LoVo (cell line): ENCODE results near the gene DIPK1A.

Experiments
- DNase-seq: peaks from one replicate; pipeline ENCODE4 v3.0.0-alpha.2; 2016; ENCODE audit warnings: low spot score

The DIPK1A gene

GRCh38 chr1:92839442-92839841 lies 121.8 kb downstream of the DIPK1A start:
- DNase-seq: no peak

GRCh38 chr1:92838519-92838918 lies 122.7 kb downstream of the DIPK1A start:
- DNase-seq: no peak

GRCh38 chr1:92837062-92837461 lies 124.2 kb downstream of the DIPK1A start:
- DNase-seq: no peak

GRCh38 chr1:92834617-92835016 lies 126.6 kb downstream of the DIPK1A start:
- no peak for DNase-seq

- DNase-seq: no peak
These were observed 127.4 kb downstream of the DIPK1A start for GRCh38 chr1:92833840-92834239.

GRCh38 chr1:92832537-92833114 lies 128.6 kb downstream of the DIPK1A start:
- DNase-seq: no peak

GRCh38 chr1:92831762-92832536 lies 129.3 kb downstream of the DIPK1A start, which contains the start of gene RPL5:
Gene RPL5 (plus strand): TSS chr1:92832040. CDS start chr1:92832115, 75 bp downstream.
- DNase-seq: peak; percentile 99

GRCh38 chr1:92831368-92831761 lies 129.9 kb downstream of the DIPK1A start:
- no peak for DNase-seq

- DNase-seq: no peak
These were observed 134.5 kb downstream of the DIPK1A start for GRCh38 chr1:92826792-92827191.

- no peak for DNase-seq
These were observed 138.4 kb downstream of the DIPK1A start for GRCh38 chr1:92822879-92823278.

- no peak for DNase-seq
These were observed 140.7 kb downstream of the DIPK1A start for GRCh38 chr1:92820551-92820950.

GRCh38 chr1:92820024-92820423 lies 141.2 kb downstream of the DIPK1A start:
- no peak for DNase-seq

GRCh38 chr1:92817986-92818764 lies 143.1 kb downstream of the DIPK1A start:
- DNase-seq: peak; percentile 42

- DNase-seq: no peak
These were observed 144.0 kb downstream of the DIPK1A start for GRCh38 chr1:92817137-92817697.

- no peak for DNase-seq
These were observed 144.5 kb downstream of the DIPK1A start for GRCh38 chr1:92816732-92817131.

- DNase-seq: no peak
These were observed 152.9 kb downstream of the DIPK1A start for GRCh38 chr1:92808381-92808780.

GRCh38 chr1:92805216-92805615 lies 156.0 kb downstream of the DIPK1A start:
- no peak for DNase-seq

- peak; percentile 91 for DNase-seq
These were observed 156.5 kb downstream of the DIPK1A start for GRCh38 chr1:92804721-92805201.

GRCh38 chr1:92803140-92803887 lies 157.9 kb downstream of the DIPK1A start:
- no peak for DNase-seq

GRCh38 chr1:92797961-92798360 lies 163.3 kb downstream of the DIPK1A start:
- no peak for DNase-seq

- no peak for DNase-seq
These were observed 164.0 kb downstream of the DIPK1A start for GRCh38 chr1:92797297-92797696.

- DNase-seq: no peak
These were observed 166.1 kb downstream of the DIPK1A start for GRCh38 chr1:92795166-92795565.
